Colon (tissue), 2 donors: ENCODE results near the gene FBXL15.

ENCODE experiments used
- FAIRE-seq: peaks from 2 replicates; lab custom pipeline; 2012; peaks lifted over from hg19 to GRCh38; lab: Jason Lieb, UNC
- donor health status: control.
- donor health status: control.

The FBXL15 gene

DNA sequence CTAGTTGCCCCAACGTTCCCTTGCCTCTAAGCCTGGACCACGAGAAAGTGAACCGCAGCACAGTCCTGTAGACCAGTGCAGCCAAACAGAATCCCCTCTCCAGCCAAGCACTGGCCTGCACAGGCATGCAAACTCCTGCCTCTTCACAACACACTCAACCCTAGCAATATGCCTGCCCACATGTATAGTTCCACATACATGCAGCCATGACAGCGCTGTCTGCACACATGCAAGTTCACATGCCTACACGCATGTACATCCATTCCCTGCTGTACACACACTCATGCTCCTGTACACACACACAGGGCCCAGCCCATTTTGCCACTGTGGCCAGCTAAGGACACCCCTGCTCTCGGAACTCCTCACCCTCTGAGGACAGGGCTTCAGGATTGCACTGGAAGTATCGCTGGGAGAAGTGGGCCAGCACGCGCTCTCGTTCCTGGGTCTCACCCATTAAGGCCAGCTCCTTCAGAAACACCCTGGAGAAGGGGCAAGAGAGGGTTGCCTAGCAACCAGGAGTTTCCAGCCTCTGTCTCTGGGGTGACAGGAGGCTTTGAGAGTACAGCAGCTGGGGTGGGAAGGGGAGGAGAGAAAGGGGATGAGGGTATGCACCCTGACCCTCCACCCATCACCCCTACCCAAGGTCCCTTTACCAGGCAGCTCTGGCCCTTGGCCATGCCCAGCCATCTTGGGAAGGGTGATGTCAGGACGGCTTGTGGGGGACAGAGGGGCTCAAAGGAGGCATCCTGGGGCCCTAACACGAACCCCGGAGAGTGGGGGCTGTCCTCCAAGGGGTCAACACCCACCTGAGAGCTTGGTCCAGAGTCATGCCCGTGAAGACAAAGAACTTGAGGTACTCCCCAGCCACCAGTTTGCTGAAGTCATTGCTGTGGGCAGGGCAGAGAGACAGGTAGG is 9.0 kb upstream of the FBXL15 start:
- FAIRE-seq = no peak

- no peak for FAIRE-seq
Measured at GRCh38 chr10:102412293-102412692, 8.3 kb upstream of the FBXL15 start.

GRCh38 chr10:102413053-102413705 is 7.5 kb upstream of the FBXL15 start:
- no peak for FAIRE-seq

DNA sequence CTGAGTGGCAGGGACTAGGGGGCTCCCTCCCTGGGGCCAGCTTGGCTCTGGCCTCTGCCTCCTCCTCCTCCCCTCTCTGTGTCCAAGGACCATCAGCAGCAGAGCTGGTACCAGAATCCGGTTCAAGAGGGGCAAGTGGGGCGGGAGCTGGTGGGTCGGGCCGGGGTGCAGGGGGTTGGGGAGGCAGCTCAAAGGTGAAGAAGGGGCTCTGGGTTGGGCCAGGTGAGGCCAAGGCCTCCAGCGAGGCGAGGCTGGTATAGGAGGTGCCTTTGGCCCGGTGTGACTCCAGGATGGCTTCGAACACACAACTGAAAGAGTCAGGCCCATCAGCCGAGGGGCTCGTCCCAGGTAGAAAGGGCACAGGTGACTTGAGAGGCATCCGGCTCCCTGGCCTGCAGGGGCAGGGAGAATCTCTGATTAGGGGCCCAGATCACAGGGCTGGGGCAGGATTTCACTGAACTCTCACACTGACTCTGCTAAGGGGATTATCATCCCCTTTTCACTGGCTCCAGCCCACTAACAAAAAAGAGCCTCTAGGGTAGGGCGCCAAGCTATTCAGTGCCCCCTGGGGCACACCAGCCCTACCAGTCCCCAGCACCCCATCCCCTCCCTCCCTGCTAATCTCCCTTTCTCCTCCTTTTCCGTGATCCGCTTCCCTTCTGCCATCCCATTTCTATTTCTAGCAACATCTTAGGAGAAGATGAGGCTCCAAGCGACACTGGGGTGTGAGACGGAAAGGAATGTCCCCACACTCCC is 6.7 kb upstream of the FBXL15 start:
- no peak for FAIRE-seq

DNA sequence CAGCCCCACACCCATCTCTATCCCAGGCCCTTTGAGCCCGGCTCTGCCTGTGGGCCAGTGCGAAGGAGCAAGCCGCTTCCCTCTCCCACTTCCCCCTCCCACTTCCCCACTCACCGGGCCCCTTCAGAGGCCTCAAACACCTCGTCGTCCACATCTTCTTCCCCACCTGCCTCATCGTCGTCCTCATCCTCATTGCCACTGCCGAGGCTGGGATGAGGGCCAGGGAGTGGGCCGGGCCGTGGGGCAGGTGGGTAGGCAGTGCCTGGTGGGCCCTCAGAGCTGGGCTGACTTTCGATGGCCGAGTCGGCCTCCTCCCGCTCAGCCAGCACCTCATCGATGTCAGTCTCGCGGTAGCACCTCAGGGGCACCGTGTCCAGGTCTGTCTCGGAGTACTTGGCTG is 5.9 kb upstream of the FBXL15 start:
- FAIRE-seq = no peak

- no peak for FAIRE-seq
Measured at GRCh38 chr10:102416283-102416682, 4.4 kb upstream of the FBXL15 start.

DNA sequence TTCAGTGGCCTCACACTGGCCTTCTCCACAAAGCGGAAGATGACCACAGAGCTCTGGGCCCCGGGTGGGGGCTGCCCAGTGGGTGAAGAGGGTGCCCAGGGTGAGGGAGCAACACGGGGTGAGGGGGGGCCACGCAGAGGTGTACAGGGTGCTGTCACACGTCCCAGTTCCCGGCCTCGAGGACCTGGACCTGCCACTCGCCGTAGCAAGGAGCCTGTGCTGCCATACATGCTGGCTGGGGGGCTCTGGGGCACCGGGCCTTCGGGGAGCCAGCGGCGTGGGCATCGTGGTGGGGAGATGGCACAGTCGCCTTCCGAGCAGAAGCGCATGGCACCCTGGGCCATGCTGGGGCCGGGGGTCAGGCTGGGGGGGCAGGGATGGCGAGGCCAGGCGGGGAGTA is 3.9 kb upstream of the FBXL15 start:
- FAIRE-seq = no peak

GRCh38 chr10:102418622-102419268 is 1.9 kb upstream of the FBXL15 start, which contains the start of gene PSD:
PSD (minus strand) TSS chr10:102418785; CDS start chr10:102417038, 1,747 bp downstream.
- no peak for FAIRE-seq

GRCh38 chr10:102419269-102420180 is 1.1 kb upstream of the FBXL15 start:
- no peak for FAIRE-seq

- no peak for FAIRE-seq
Measured at GRCh38 chr10:102420181-102420713, 389 bp upstream of the FBXL15 start.

GRCh38 chr10:102421507-102421756 is 796 bp downstream of the FBXL15 start:
- FAIRE-seq = no peak

DNA sequence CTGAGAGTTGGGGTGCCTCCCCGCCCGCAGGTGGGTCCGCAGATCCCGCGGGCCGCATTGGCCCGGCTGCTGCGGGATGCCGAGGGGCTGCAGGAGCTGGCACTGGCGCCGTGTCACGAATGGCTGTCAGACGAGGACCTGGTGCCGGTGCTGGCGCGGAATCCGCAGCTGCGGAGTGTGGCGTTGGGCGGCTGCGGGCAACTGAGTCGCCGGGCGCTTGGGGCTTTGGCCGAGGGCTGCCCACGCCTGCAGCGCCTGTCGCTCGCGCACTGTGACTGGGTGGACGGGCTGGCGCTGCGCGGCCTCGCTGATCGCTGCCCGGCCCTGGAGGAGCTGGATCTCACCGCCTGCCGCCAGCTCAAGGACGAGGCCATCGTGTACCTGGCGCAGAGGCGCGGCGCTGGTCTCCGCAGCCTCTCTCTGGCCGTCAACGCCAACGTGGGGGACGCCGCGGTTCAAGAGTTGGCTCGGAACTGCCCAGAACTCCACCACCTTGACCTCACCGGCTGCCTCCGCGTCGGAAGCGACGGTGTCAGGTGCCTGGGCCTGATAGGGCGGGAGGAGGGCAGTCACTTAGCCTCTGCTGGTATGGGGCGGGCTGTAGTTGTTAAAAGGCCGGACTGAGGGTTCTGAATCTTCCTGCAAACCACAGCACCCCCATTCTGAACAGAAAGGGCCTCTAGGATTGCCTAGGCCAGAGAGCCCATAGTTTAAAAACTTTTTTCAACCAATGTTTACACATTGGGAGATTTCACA is 1.3 kb downstream of the FBXL15 start:
- FAIRE-seq = no peak

DNA sequence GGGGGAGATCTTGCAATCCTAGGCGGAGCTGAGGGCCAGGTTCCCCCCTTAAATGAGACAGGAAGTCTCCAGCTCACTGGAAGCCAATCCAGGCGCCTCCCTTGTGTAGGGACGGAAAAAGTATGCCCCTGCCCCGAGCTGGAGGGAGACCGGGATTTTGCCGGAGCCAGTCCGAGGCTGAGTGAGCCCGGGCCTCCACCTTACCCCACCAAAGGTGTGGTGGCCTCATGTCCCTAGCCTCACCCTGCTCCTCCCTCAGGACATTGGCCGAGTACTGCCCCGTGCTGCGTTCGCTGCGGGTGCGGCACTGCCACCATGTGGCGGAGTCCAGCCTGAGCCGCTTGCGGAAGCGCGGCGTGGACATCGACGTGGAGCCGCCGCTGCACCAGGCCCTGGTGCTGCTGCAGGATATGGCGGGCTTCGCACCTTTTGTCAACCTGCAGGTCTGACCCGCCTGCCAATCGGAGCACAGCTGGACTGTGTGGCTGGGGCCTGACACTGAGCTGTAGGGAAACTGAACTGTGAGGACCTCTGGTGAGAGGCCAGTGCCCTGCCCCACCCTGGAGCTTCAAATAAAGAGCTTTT is 2.0 kb downstream of the FBXL15 start:
- no peak for FAIRE-seq

DNA sequence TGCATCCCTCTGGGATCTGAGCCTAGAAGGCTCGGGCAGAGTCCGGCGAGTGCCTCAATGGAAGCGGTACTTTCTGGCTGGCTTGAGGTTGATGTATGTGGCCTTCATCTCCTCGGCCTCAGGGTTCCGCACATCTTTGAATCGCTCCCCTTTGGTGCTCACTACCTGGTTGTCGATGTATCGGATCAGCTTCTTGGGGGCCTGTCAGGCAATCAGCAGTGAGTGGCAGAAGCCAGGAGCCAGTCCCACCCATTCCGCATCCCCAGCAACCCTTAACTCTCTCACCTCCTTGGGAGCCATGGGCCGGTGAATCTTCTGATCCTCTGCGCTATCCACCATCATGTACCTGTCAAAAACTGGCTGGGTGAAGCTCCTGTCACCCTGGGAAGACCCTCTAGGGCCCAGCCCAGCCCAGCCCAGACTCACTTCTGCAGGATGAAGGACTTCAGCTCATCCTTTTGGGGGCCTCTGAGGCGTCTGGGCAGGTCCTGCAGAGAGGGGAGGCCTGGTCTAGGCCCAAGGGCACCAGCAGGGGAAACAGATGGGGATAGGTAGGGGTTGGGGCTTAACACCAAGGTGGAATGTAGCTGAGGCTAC is 2.8 kb downstream of the FBXL15 start:
- no peak for FAIRE-seq

DNA sequence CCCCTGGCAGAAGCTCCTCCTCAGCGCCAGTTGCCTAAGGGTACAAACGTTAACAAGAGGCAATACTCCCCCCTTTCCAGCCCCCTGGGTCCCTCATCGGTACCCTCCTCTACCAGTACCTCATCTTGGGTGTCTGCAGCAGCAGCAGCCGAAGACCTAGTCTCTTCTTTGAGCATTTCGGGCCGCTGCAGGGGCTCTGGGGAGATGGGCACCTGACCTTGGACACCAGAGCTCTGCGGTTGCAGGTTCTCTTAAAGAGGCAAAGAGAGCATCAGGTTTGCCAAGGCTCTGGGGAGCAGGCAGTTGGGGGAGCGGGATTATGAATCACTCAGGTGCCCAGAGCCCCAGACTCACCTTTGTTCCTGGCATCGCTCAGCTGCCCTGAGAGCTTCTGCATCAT is 3.5 kb downstream of the FBXL15 start:
- FAIRE-seq = no peak

DNA sequence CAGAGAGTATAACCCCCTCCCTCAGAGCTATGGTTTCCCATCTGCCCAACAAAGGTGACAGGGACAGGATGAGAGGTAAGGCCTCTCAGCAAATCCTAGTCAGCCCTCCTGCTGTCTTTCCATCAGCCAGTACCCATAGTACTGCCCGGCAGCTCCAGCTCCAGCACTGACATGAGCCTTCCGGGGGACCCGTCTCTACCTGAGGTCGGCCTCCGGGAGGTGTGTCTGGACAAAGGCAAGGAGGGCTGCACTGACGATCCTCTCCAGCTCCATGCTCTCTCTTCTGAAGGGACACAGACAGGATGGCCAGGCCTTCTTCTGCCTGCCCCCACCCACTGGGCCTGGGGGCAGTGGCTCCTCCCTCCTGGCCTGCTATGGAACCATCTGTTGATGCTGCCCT is 4.3 kb downstream of the FBXL15 start:
- no peak for FAIRE-seq

DNA sequence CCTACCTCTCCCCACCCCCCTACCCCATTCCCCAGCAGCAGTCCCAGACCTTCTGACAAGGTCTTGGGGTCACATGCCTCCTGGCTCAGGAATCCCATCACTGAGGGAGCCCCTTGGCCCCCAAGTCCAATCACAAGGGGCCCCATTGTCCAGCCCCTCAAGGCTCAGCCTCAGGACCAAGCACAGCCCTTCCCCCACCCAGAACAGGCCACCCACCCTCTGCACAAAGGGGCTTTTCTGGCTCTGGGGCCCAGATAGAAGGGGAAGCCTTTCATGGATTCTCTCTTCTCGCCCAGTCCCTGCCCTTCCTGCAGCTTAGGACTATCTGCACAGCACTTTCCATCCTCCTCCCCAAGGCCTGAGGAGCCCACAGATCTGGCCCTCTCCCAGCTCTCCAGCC is 4.8 kb downstream of the FBXL15 start:
- no peak for FAIRE-seq

GRCh38 chr10:102426803-102427287 is 6.2 kb downstream of the FBXL15 start:
- no peak for FAIRE-seq

- no peak for FAIRE-seq
Measured at GRCh38 chr10:102429468-102429867, 8.8 kb downstream of the FBXL15 start.
